A673 (cell line): ENCODE results near the gene HJURP.

ENCODE experiments used
- EZH2 ChIP-seq: fragments of 200-600 bp; sonication (generic); IDR thresholded peaks from 2 replicates; pipeline ENCODE4 v1.6.1; 2017; ENCODE audit warnings: borderline replicate concordance, low read depth, mild to moderate bottlenecking, mixed read lengths, antibody characterized with exemption, low read length; ENCODE audit not compliant: poor library complexity, severe bottlenecking
- TF ChIP-seq, protein P1 (sequence below): fragments of 300-800, 200-600 bp; sonication (generic); conservative IDR thresholded peaks from 2 replicates; pipeline ENCODE4 v1.5.1; 2017; ENCODE audit warnings: low read depth, mild to moderate bottlenecking, antibody characterized with exemption, low read length, moderate library complexity, mixed read lengths

DNA sequence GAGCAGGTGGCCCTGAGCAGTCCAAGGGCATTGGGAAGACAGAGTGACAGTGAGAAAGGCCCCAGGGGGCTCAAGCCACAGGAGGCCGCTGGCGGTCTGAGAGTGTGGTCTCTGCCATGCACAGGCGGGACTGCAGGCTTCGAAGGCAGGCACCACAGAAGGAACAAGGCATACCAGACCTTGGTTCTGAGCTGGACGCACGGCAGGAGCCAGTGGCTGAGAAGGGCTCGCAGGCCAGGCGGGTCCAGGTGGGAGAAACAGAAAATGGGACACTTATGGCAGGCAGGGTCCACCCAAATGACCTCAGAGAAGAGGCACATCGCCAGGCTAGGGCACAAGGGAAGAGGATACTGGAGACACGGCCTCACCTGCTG, 14.9 kb downstream of the HJURP start:
- no peak for TF ChIP-seq EZH2
- TF ChIP-seq, protein P1, sequence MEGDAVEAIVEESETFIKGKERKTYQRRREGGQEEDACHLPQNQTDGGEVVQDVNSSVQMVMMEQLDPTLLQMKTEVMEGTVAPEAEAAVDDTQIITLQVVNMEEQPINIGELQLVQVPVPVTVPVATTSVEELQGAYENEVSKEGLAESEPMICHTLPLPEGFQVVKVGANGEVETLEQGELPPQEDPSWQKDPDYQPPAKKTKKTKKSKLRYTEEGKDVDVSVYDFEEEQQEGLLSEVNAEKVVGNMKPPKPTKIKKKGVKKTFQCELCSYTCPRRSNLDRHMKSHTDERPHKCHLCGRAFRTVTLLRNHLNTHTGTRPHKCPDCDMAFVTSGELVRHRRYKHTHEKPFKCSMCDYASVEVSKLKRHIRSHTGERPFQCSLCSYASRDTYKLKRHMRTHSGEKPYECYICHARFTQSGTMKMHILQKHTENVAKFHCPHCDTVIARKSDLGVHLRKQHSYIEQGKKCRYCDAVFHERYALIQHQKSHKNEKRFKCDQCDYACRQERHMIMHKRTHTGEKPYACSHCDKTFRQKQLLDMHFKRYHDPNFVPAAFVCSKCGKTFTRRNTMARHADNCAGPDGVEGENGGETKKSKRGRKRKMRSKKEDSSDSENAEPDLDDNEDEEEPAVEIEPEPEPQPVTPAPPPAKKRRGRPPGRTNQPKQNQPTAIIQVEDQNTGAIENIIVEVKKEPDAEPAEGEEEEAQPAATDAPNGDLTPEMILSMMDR = no peak
